H9 (cell line): ENCODE results near the gene MFSD12. TPM values are rescaled to one million over a fixed set of nuclear protein-coding genes. Genes with fewer than 3 reads are reported as not detected.

ENCODE experiments used
- DNase-seq: peaks from one replicate; pipeline ENCODE4 v3.0.0-alpha.2; 2017
- H2AFZ ChIP-seq: one replicate; pipeline ENCODE4 v1.6.1; 2013; ENCODE audit warnings: mild to moderate bottlenecking, low read length, control low read depth, moderate library complexity
- H2AK5ac ChIP-seq: 2 replicates; pipeline ENCODE4 v1.6.1; 2013; ENCODE audit warnings: low read length, control low read depth, mixed read lengths; ENCODE audit not compliant: insufficient read length
- H2BK120ac ChIP-seq: one replicate; pipeline ENCODE4 v1.6.1; 2013; ENCODE audit warnings: low read depth, mild to moderate bottlenecking, low read length, control low read depth, inconsistent platforms; ENCODE audit not compliant: poor library complexity, severe bottlenecking
- H2BK12ac ChIP-seq: 2 replicates; pipeline ENCODE4 v1.6.1; 2013; ENCODE audit warnings: low read length, control low read depth, mixed read lengths, low read depth; ENCODE audit not compliant: insufficient read length
- H2BK15ac ChIP-seq: 2 replicates; pipeline ENCODE4 v1.6.1; 2013; ENCODE audit warnings: low read depth, low read length, control low read depth
- H2BK20ac ChIP-seq: one replicate; pipeline ENCODE4 v1.6.1; 2013; ENCODE audit warnings: low read depth, mild to moderate bottlenecking, low read length, control low read depth, inconsistent platforms; ENCODE audit not compliant: poor library complexity, severe bottlenecking
- H2BK5ac ChIP-seq: 2 replicates; pipeline ENCODE4 v1.6.1; 2013; ENCODE audit warnings: low read length, control low read depth, mixed read lengths; ENCODE audit not compliant: insufficient read length
- H3K14ac ChIP-seq: 2 replicates; pipeline ENCODE4 v1.6.1; 2013; ENCODE audit warnings: low read length, control low read depth; ENCODE audit not compliant: insufficient read depth
- H3K18ac ChIP-seq: 2 replicates; pipeline ENCODE4 v1.6.1; 2013; ENCODE audit warnings: low read depth, mild to moderate bottlenecking, mixed read lengths, low read length, control low read depth; ENCODE audit not compliant: insufficient read length
- H3K23ac ChIP-seq: 2 replicates; pipeline ENCODE4 v1.6.1; 2013; ENCODE audit warnings: low read length, control low read depth, mixed read lengths, low read depth; ENCODE audit not compliant: insufficient read length
- H3K23me2 ChIP-seq: 2 replicates; pipeline ENCODE4 v1.6.1; 2013; ENCODE audit warnings: low read depth, mild to moderate bottlenecking, mixed read lengths, low read length, control low read depth; ENCODE audit not compliant: insufficient read length, poor library complexity, severe bottlenecking
- H3K27ac ChIP-seq: 2 replicates; pipeline ENCODE4 v1.5.1; 2013; ENCODE audit warnings: low read length, control low read depth, mixed read lengths, low read depth; ENCODE audit not compliant: insufficient read length
- H3K27me3 ChIP-seq: 2 replicates; pipeline ENCODE4 v1.6.1; 2013; ENCODE audit warnings: low read length, control low read depth, inconsistent platforms; ENCODE audit not compliant: insufficient read depth
- H3K4ac ChIP-seq: 2 replicates; pipeline ENCODE4 v1.6.1; 2013; ENCODE audit warnings: low read depth, mild to moderate bottlenecking, control low read depth, inconsistent platforms, low read length, moderate library complexity
- H3K4me1 ChIP-seq: 2 replicates; pipeline ENCODE4 v1.6.1; 2013; ENCODE audit warnings: low read length, control low read depth, inconsistent platforms; ENCODE audit not compliant: insufficient read depth
- H3K4me2 ChIP-seq: 2 replicates; pipeline ENCODE4 v1.6.1; 2013; ENCODE audit warnings: low read length, control low read depth, mixed read lengths; ENCODE audit not compliant: insufficient read length, insufficient read depth
- H3K56ac ChIP-seq: 2 replicates; pipeline ENCODE4 v1.6.1; 2013; ENCODE audit warnings: low read depth, mild to moderate bottlenecking, mixed read lengths, low read length, control low read depth; ENCODE audit not compliant: insufficient read length
- H3K79me1 ChIP-seq: 2 replicates; pipeline ENCODE4 v1.6.1; 2013; ENCODE audit warnings: low read depth, mild to moderate bottlenecking, moderate library complexity, low read length, control low read depth, inconsistent platforms; ENCODE audit not compliant: insufficient read depth, poor library complexity, severe bottlenecking
- H3K79me2 ChIP-seq: 2 replicates; pipeline ENCODE4 v1.6.1; 2013; ENCODE audit warnings: low read length, control low read depth, inconsistent platforms; ENCODE audit not compliant: insufficient read depth
- H3K9ac ChIP-seq: 2 replicates; pipeline ENCODE4 v1.6.1; 2013; ENCODE audit warnings: low read length, control low read depth, mixed read lengths; ENCODE audit not compliant: insufficient read length; ENCODE audit errors: extremely low read depth
- H3K9me3 ChIP-seq: one replicate; pipeline ENCODE4 v1.6.1; 2013; ENCODE audit warnings: low read depth, low read length, inconsistent platforms; ENCODE audit not compliant: control insufficient read depth
- H3T11ph ChIP-seq: one replicate; pipeline ENCODE4 v1.6.1; 2013; ENCODE audit warnings: mild to moderate bottlenecking, low read length, control low read depth, inconsistent platforms
- H4K20me1 ChIP-seq: one replicate; pipeline ENCODE4 v1.6.1; 2013; ENCODE audit not compliant: control insufficient read depth, insufficient read length, insufficient read depth
- H4K5ac ChIP-seq: 2 replicates; pipeline ENCODE4 v1.6.1; 2013; ENCODE audit warnings: low read depth, mild to moderate bottlenecking, mixed read lengths, low read length, control low read depth; ENCODE audit not compliant: insufficient read length
- H4K8ac ChIP-seq: replicated peaks from 2 replicates; pipeline ENCODE4 v1.6.1; 2013; ENCODE audit warnings: low read length, control low read depth, mixed read lengths, low read depth; ENCODE audit not compliant: insufficient read length
- H4K91ac ChIP-seq: 2 replicates; pipeline ENCODE4 v1.6.1; 2013; ENCODE audit warnings: low read depth, mild to moderate bottlenecking, moderate library complexity, mixed read lengths, low read length, control low read depth; ENCODE audit not compliant: insufficient read length
- H3K27ac Mint-ChIP-seq, 3 experiments: 2 replicates in 2 of 3; 3 replicates in 1 of 3; pipeline ENCODE4 v1.8.0; 2020 to 2021; ENCODE audit warnings: mixed read lengths in 3 of 3, mild to moderate bottlenecking in 1 of 3, moderate library complexity in 1 of 3
- H3K27me3 Mint-ChIP-seq: 2 replicates; pipeline ENCODE4 v1.8.0; 2021; ENCODE audit warnings: low read depth, mild to moderate bottlenecking, moderate library complexity, mixed read lengths
- H3K36me3 Mint-ChIP-seq, 3 experiments: 2 replicates in 2 of 3; 3 replicates in 1 of 3; pipeline ENCODE4 v1.8.0; 2020 to 2021; ENCODE audit warnings: low read depth in 3 of 3, mixed read lengths in 3 of 3; ENCODE audit not compliant: insufficient read depth in 1 of 3
- H3K4me1 Mint-ChIP-seq, 2 experiments: 2 replicates each; pipeline ENCODE4 v1.8.0; 2020; ENCODE audit warnings: mixed read lengths in 2 of 2
- H3K4me3 Mint-ChIP-seq, 2 experiments: 2 replicates in 1 of 2; 3 replicates in 1 of 2; pipeline ENCODE4 v1.8.0; 2020 to 2021; ENCODE audit warnings: mild to moderate bottlenecking in 2 of 2, mixed read lengths in 2 of 2, moderate library complexity in 1 of 2
- H3K9me3 Mint-ChIP-seq, 2 experiments: 2 replicates in 1 of 2; 3 replicates in 1 of 2; pipeline ENCODE4 v1.8.0; 2020; ENCODE audit warnings: mild to moderate bottlenecking in 2 of 2, mixed read lengths in 2 of 2, moderate library complexity in 1 of 2
- WGBS: extraction: QIAGEN DNeasy Blood & Tissue Kit; methylation state at CpG from one replicate; pipeline ENCODE4 v1.1.7; 2013; ENCODE audit warnings: missing lambda C conversion rate, low lambda C conversion rate, mixed read lengths; ENCODE audit not compliant: insufficient read length; ENCODE audit errors: extremely low coverage; 5-methylcytosine and 5-hydroxymethylcytosine counted together
- total RNA-seq: library from RNA; stranded (reverse); gene quantifications from 2 replicates; pipeline ENCODE4 v1.2.1, GENCODE V29; 2021
- TF ChIP-seq, protein P1 (sequence below): fragments of 200-600 bp; sonication (generic); conservative IDR thresholded peaks from 3 replicates; pipeline ENCODE4 v1.8.0; 2021; ENCODE audit warnings: antibody characterized with exemption, mild to moderate bottlenecking

Gene MFSD12
- total RNA-seq, 1 experiment from 2014 or later, result 58.8 TPM

DNA sequence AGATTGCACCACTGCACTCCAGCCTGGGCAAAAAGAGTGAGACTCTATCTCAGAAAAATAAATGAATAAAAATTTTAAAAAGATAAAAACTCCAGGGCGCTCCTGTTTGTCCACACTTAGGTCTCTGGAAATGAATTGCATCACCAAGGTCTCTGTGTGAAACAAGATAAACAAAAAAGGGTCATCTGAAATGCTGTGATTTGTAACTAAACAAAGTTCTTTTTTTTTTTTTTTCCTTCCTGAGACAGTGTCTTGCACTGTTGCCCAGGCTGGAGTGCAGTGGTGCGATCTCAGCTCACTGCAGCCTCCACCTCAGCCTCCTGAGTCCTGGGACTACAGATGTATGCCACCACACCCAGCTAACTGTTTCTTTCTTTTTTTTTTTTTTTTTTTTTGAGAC is 39.7 kb downstream of the MFSD12 start:
- H2BK12ac ChIP-seq, result no peak overlapping the region
- Mint-ChIP-seq H3K4me3 (no peak overlapping the region), H3K27me3 (no peaks in the 10 kb centered on the region; the same call in 1 of the 2 replicates), H3K36me3 (peaks cover 2 to 11% (median 10%) of the 10 kb centered on the region in 3 experiments; a peak in 5 of 7 replicates), H3K4me1 (peaks cover 36 to 45% of the 10 kb centered on the region in 2 experiments), H3K9me3 (no peaks in the 10 kb centered on the region; a peak in 1 of 5 replicates), H3K27ac (no peak overlapping the region; a peak in 1 of 7 replicates)
- no peak overlapping the region for H3K4ac ChIP-seq
- no peak overlapping the region for H2BK5ac ChIP-seq
- DNase-seq, result no peak
- no peak overlapping the region for H2AFZ ChIP-seq
- no peak overlapping the region for H2AK5ac ChIP-seq
- H3T11ph ChIP-seq, result no peak overlapping the region
- H3K23ac ChIP-seq, result no peak overlapping the region
- no peak overlapping the region for H3K14ac ChIP-seq
- H4K5ac ChIP-seq, result no peak overlapping the region
- no peak overlapping the region for H2BK15ac ChIP-seq
- H2BK20ac ChIP-seq, result no peak overlapping the region
- H4K8ac ChIP-seq, result no peak overlapping the region
- no peaks in the 10 kb centered on the region for H3K27me3 ChIP-seq
- WGBS, result no CpG with 5 or more reads among the region's 2 CpGs
- H3K18ac ChIP-seq, result no peak overlapping the region
- H3K9me3 ChIP-seq, result no peaks in the 10 kb centered on the region
- no peak overlapping the region for H4K91ac ChIP-seq
- H3K79me2 ChIP-seq, result no peaks in the 10 kb centered on the region; the same call in 1 of the 2 replicates
- H3K56ac ChIP-seq, result no peak overlapping the region
- no peaks in the 10 kb centered on the region for H3K79me1 ChIP-seq
- H2BK120ac ChIP-seq, result no peak overlapping the region
- H4K20me1 ChIP-seq, result no peaks in the 10 kb centered on the region
- no peak overlapping the region for H3K4me2 ChIP-seq
- TF ChIP-seq, protein P1, sequence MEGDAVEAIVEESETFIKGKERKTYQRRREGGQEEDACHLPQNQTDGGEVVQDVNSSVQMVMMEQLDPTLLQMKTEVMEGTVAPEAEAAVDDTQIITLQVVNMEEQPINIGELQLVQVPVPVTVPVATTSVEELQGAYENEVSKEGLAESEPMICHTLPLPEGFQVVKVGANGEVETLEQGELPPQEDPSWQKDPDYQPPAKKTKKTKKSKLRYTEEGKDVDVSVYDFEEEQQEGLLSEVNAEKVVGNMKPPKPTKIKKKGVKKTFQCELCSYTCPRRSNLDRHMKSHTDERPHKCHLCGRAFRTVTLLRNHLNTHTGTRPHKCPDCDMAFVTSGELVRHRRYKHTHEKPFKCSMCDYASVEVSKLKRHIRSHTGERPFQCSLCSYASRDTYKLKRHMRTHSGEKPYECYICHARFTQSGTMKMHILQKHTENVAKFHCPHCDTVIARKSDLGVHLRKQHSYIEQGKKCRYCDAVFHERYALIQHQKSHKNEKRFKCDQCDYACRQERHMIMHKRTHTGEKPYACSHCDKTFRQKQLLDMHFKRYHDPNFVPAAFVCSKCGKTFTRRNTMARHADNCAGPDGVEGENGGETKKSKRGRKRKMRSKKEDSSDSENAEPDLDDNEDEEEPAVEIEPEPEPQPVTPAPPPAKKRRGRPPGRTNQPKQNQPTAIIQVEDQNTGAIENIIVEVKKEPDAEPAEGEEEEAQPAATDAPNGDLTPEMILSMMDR, result no peak
- no peak overlapping the region for H3K27ac ChIP-seq
- H3K9ac ChIP-seq, result no peak overlapping the region
- no peaks in the 10 kb centered on the region for H3K23me2 ChIP-seq
- H3K4me1 ChIP-seq, result peaks cover 3% of the 10 kb centered on the region; the same call in 1 of the 2 replicates
